HepG2 (cell line): Measurements from ENCODE around the gene ANO9. TPM values are rescaled to one million over a fixed set of nuclear protein-coding genes. Genes with fewer than 3 reads are reported as not detected.

ENCODE experiments used
- ATAC-seq: fragments of 200-7000 bp; cut with Tn5 transposase; 3 replicates; pipeline ENCODE4 v1.9.1; 2020; ENCODE audit warnings: mild to moderate bottlenecking, moderate library complexity
- BruUV-seq: library from RNA; stranded (reverse); fragments of 400-500 nt; replicated peaks from 2 replicates; lab custom pipeline; 2021; lab: Mats Ljungman, UMichigan
- CTCF ChIA-PET: fragments of 300-600 bp; formaldehyde crosslinking; extraction: SDS; loops from one replicate; lab custom pipeline; 2021; ENCODE audit warnings: low total read pairs, inconsistent platforms, low intra/inter-chr PET ratio; lab: Yijun Ruan, JAX
- POLR2A ChIA-PET: fragments of 350-600 bp; sonication (Branson Sonifier 250); formaldehyde crosslinking; loops from one replicate; lab custom pipeline; 2020; ENCODE audit warnings: antibody characterized with exemption, inconsistent platforms; lab: Yijun Ruan, JAX
- DNase-seq: peaks from one replicate; pipeline ENCODE4 v3.0.0-alpha.2; 2015; ENCODE audit warnings: low spot score
- FAIRE-seq: peaks from 3 replicates; lab custom pipeline; 2011; peaks lifted over from hg19 to GRCh38; lab: Jason Lieb, UNC
- H2AFZ ChIP-seq: one replicate; pipeline ENCODE4 v1.6.1; 2011; ENCODE audit warnings: low read length, inconsistent platforms
- H3K27ac ChIP-seq: fragments of 300-600 bp; 3 replicates; pipeline ENCODE4 v1.8.0; 2011; ENCODE audit warnings: mixed run types, mild to moderate bottlenecking, mixed read lengths, low read length, inconsistent platforms; ENCODE audit not compliant: insufficient read depth; ENCODE audit errors: extremely low read length
- H3K27me3 ChIP-seq, 2 experiments: fragments of 200-600 bp in 1 of 2; 2 replicates in 1 of 2; 3 replicates in 1 of 2; pipeline versions ENCODE4 v1.6.0 to v1.8.0; 2011; ENCODE audit warnings: low read length in 2 of 2, mild to moderate bottlenecking in 2 of 2, moderate library complexity in 2 of 2, inconsistent platforms in 1 of 2; ENCODE audit not compliant: insufficient read depth in 2 of 2, control insufficient read depth in 1 of 2
- H3K36me3 ChIP-seq, 2 experiments: fragments of 200-600 bp in 1 of 2; replicated peaks in 1 of 2; 2 replicates in 1 of 2; 3 replicates in 1 of 2; pipeline versions ENCODE4 v1.5.1 to v1.8.0; 2011; ENCODE audit warnings: low read length in 2 of 2, inconsistent platforms in 1 of 2; ENCODE audit not compliant: insufficient read depth in 2 of 2, control insufficient read depth in 1 of 2
- H3K4me1 ChIP-seq: 2 replicates; pipeline ENCODE4 v1.5.1; 2012; ENCODE audit warnings: low read length, inconsistent platforms; ENCODE audit not compliant: insufficient read depth
- H3K4me2 ChIP-seq: 2 replicates; pipeline ENCODE4 v1.6.0; 2011; ENCODE audit warnings: low read depth, low read length, inconsistent platforms
- H3K4me3 ChIP-seq, 3 experiments: fragments of 200-600 bp in 1 of 3; sonication (generic), shearing (Covaris generic) in 1 of 3; replicated peaks in 1 of 3; 2 replicates each; pipeline ENCODE4 v1.5.1; 2011 to 2016; ENCODE audit warnings: low read length in 3 of 3, inconsistent platforms in 2 of 3, low read depth in 2 of 3, mild to moderate bottlenecking in 2 of 3, control low read depth in 1 of 3, mixed read lengths in 1 of 3; ENCODE audit not compliant: insufficient read depth in 1 of 3
- H3K79me2 ChIP-seq: one replicate; pipeline ENCODE4 v1.6.1; 2011; ENCODE audit warnings: low read length, inconsistent platforms; ENCODE audit not compliant: insufficient read depth
- H3K9ac ChIP-seq: 2 replicates; pipeline ENCODE4 v1.6.0; 2011; ENCODE audit warnings: mild to moderate bottlenecking, low read depth, low read length, inconsistent platforms; ENCODE audit not compliant: insufficient read depth
- H3K9me3 ChIP-seq: 2 replicates; pipeline ENCODE4 v1.5.1; 2012; ENCODE audit warnings: mild to moderate bottlenecking, low read length
- H4K20me1 ChIP-seq: 2 replicates; pipeline ENCODE4 v1.6.0; 2011; ENCODE audit warnings: inconsistent platforms, mild to moderate bottlenecking, low read length, moderate library complexity; ENCODE audit not compliant: insufficient read depth
- AFF4 ChIP-seq: sonication (generic); formaldehyde crosslinking; IDR thresholded peaks from 2 replicates; pipeline ENCODE4 v1.4.0; 2020; ENCODE audit warnings: missing genetic modification reagents
- ATF3 ChIP-seq: sonication (generic); formaldehyde crosslinking; IDR thresholded peaks from 2 replicates; pipeline ENCODE4 v1.4.0; 2020; ENCODE audit warnings: missing genetic modification reagents
- CREM ChIP-seq, 2 experiments: sonication (generic) in 1 of 2; formaldehyde crosslinking in 1 of 2; IDR thresholded peaks; 2 replicates each; pipeline versions ENCODE4 v1.4.0 to v1.6.1; 2016 to 2020; ENCODE audit warnings: antibody characterized with exemption in 1 of 2, mild to moderate bottlenecking in 1 of 2, missing genetic modification reagents in 1 of 2
- KLF15 ChIP-seq: sonication (generic); formaldehyde crosslinking; IDR thresholded peaks from 2 replicates; pipeline ENCODE4 v1.8.1; 2023; ENCODE audit warnings: borderline replicate concordance, mild to moderate bottlenecking, inconsistent platforms, missing genetic modification reagents, mixed read lengths
- ONECUT2 ChIP-seq: sonication (generic); formaldehyde crosslinking; IDR thresholded peaks from 2 replicates; pipeline ENCODE4 v1.4.0; 2020; ENCODE audit warnings: missing genetic modification reagents
- PRDM4 ChIP-seq: sonication (generic); formaldehyde crosslinking; IDR thresholded peaks from 2 replicates; pipeline ENCODE4 v1.9.0; 2021; ENCODE audit warnings: missing genetic modification reagents, borderline replicate concordance
- PRMT3 ChIP-seq: sonication (generic); formaldehyde crosslinking; IDR thresholded peaks from 2 replicates; pipeline ENCODE4 v1.8.1; 2022; ENCODE audit warnings: low read depth, mild to moderate bottlenecking, moderate library complexity, missing genetic modification reagents, borderline replicate concordance
- RARA ChIP-seq: IDR thresholded peaks from 2 replicates; pipeline ENCODE4 v1.6.1; 2016; ENCODE audit warnings: missing genetic modification reagents, missing compliant biosample characterization
- TCF7 ChIP-seq: sonication (generic); IDR thresholded peaks from 2 replicates; pipeline ENCODE4 v1.6.1; 2016; ENCODE audit warnings: antibody characterized with exemption, low read depth
- YY1 ChIP-seq: IDR thresholded peaks from 2 replicates; pipeline ENCODE4 v1.6.1; 2011; ENCODE audit warnings: low read length, low read depth, moderate library complexity, mild to moderate bottlenecking; ENCODE audit not compliant: insufficient read depth, insufficient replicate concordance
- ZFP1 ChIP-seq: IDR thresholded peaks from 2 replicates; pipeline ENCODE4 v1.6.1; 2016
- WGBS: methylation state at CpG from one replicate; pipeline ENCODE4 v1.1.6; 2017; ENCODE audit warnings: low lambda C conversion rate; 5-methylcytosine and 5-hydroxymethylcytosine counted together
- in situ Hi-C: cut with HindIII; loops from 2 replicates; pipeline ENCODE4 v1.10.0; 2017; ENCODE audit warnings: low pct_unique_long_range_greater_than_20kb; ENCODE audit not compliant: extremely low pct_ligation_motif_present
- intact Hi-C: fragments of 100-400 bp; cut with micrococcal nuclease; formaldehyde crosslinking; loops from one replicate; pipeline ENCODE4 v1.10.0; 2022; ENCODE audit not compliant: unreplicated experiment
- polyA plus RNA-seq, 8 experiments: library from polyadenylated mRNA; depleted of rRNA in 3 of 8; stranded (reverse) in 7 of 8; unstranded in 1 of 8; fragments of >200 nt; fragmentation: Illumina TruSeq in 4 of 8; extraction: Trizol in 4 of 8; gene quantifications; 2 replicates each; pipeline versions ENCODE4 v1.2.1 to v1.2.3, GENCODE V29; 2011 to 2016; ENCODE audit warnings: low read depth in 4 of 8, missing spikeins in 1 of 8, mixed read lengths in 1 of 8; ENCODE audit not compliant: insufficient read depth in 1 of 8
- total RNA-seq, 5 experiments: library from RNA; depleted of rRNA; stranded (reverse); fragments of >200 nt; fragmentation: Illumina TruSeq; extraction: Trizol; gene quantifications; 2 replicates each; pipeline ENCODE4 v1.2.3, GENCODE V29; 2016; ENCODE audit warnings: low read depth in 1 of 5

ANO9 gene
- total and polyA plus RNA-seq, 2 of the 13 experiments (the other 11 are each of a cell fraction or from before 2014, with no cell fraction given), result 8.9 to 14.3 TPM

- in situ Hi-C loops, result no loop called here
- Histone ChIP-seq H3K9ac (no peak overlapping the region), H3K4me2 (no peak overlapping the region), H3K4me3 (no peak overlapping the region), H3K36me3 (peaks cover 3 to 17% of the 10 kb centered on the region in 2 experiments; a peak in 3 of 5 replicates), H3K9me3 (no peaks in the 10 kb centered on the region), H3K27me3 (no peaks in the 10 kb centered on the region), H4K20me1 (no peaks in the 10 kb centered on the region), H3K79me2 (no peaks in the 10 kb centered on the region), H3K4me1 (peaks cover 15% of the 10 kb centered on the region), H3K27ac (no peak overlapping the region), H2AFZ (no peak overlapping the region)
- ATAC-seq (no peak), FAIRE-seq (no peak), DNase-seq (no peak)
- ChIA-PET CTCF (no interaction called here), POLR2A (no interaction called here)
- intact Hi-C loops, result no loop called here
- no peak for TF ChIP-seq CREM (IDR thresholded peaks at IDR 0.05)
- no peak for TF ChIP-seq CREM (CRISPR knock-in tag; IDR thresholded peaks at IDR 0.05)
- TF ChIP-seq AFF4 (CRISPR knock-in tag), result no peak
- TF ChIP-seq RARA, result no peak
- no peak for TF ChIP-seq KLF15 (CRISPR knock-in tag)
- TF ChIP-seq ZFP1 (CRISPR knock-in tag), result no peak
- no peak for TF ChIP-seq TCF7
- TF ChIP-seq PRDM4 (CRISPR knock-in tag), result no peak
- no peak for TF ChIP-seq ATF3 (CRISPR knock-in tag)
- no peak for TF ChIP-seq YY1
- TF ChIP-seq PRMT3 (CRISPR knock-in tag), result no peak
- TF ChIP-seq ONECUT2, result no peak
- BruUV-seq, result TSS peak; percentile 73
- WGBS, result 93% methylated on average over 10 of the region's 27 CpGs
These were observed 37.9 kb downstream of the ANO9 start for GRCh38 chr11:403761-404431.
